Right atrium auricular region (tissue), 2 donors: ENCODE data around the gene SESTD1. TPM values are rescaled to one million over a fixed set of nuclear protein-coding genes. Genes with fewer than 3 reads are reported as not detected.

Source experiments
- DNase-seq: peaks from one replicate; pipeline ENCODE4 v3.0.0-alpha.2; 2019; ENCODE audit warnings: low spot score
- H3K27ac ChIP-seq, 2 donors: fragments of 200-600 bp; sonication (generic); 1 replicate in 1 of 2; 2 replicates in 1 of 2; pipeline ENCODE4 v1.5.1; 2016 to 2019
- H3K27me3 ChIP-seq, 2 donors: fragments of 200-600 bp; sonication (generic); one replicate each; pipeline versions ENCODE4 v1.5.1 to v1.6.0; 2017 to 2019
- H3K36me3 ChIP-seq: fragments of 200-600 bp; sonication (generic); one replicate; pipeline ENCODE4 v1.5.1; 2016
- H3K4me1 ChIP-seq, 2 donors: fragments of 200-600 bp; sonication (generic); one replicate each; pipeline versions ENCODE4 v1.5.1 to v1.6.0; 2017 to 2019
- H3K4me3 ChIP-seq, 2 donors: fragments of 200-600 bp; sonication (generic); 1 replicate in 1 of 2; 2 replicates in 1 of 2; pipeline ENCODE4 v1.5.1; 2017 to 2019; ENCODE audit warnings: mild to moderate bottlenecking in 1 of 2, moderate library complexity in 1 of 2
- H3K9me3 ChIP-seq, 2 donors: fragments of 200-600 bp; sonication (generic); one replicate each; pipeline ENCODE4 v1.5.1; 2019
- total RNA-seq, 2 donors: library from RNA; depleted of rRNA; stranded (reverse); fragments of >200 nt; gene quantifications; one replicate each; pipeline ENCODE4 v1.1.0, GENCODE V29; 2016
- TF ChIP-seq, protein P1 (sequence below), 2 donors: fragments of 200-600 bp; sonication (generic); IDR thresholded peaks; one replicate each; pipeline ENCODE4 v1.5.1; 2019; ENCODE audit warnings: antibody characterized with exemption in 2 of 2

SESTD1 gene
- total RNA-seq, 2 donors from 2014 or later, result 16.5 to 19.7 TPM

DNA sequence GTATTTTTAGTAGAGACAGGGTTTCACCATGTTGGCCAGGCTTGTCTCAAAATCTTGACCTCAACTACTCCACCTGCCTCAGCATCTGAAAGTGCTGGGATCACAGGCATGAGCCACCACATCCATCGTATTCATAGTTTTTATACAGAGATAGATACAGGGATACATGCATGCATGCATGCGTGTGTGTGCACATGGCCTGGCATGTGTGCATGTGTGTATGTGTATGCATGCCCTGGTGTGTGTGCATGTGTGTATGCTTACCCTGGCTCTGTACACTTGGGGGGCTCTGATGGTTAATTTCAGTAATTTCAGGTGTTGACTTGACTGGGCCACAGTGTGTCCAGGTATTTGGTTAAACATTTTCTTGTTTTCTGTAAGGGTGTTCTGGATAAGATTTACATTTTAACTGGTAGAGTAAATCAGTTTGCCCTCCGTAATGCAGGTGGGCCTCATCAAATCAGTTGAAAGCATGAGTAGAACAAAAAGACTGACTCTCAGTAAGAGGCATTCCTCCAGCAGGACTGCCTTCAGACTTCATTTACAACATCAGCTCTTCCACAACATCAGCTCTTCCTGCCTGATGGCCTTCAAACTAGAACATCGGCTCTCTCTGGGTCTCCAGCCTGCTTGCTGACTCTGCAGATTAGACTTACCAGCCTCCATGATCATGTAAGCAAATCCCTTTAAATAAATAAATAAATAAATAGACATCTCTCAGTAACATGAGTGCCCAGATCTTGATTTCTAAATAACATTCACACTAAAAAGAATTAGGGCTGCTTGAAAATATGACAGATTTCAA, 30.8 kb downstream of the SESTD1 start:
- Histone ChIP-seq H3K4me1 (peaks cover 0 to 15% of the 10 kb centered on the region in 2 donors), H3K9me3 (no peaks in the 10 kb centered on the region), H3K27me3 (no peaks in the 10 kb centered on the region), H3K4me3 (no peak overlapping the region), H3K27ac (no peak overlapping the region), H3K36me3 (no peaks in the 10 kb centered on the region)
- TF ChIP-seq, protein P1, sequence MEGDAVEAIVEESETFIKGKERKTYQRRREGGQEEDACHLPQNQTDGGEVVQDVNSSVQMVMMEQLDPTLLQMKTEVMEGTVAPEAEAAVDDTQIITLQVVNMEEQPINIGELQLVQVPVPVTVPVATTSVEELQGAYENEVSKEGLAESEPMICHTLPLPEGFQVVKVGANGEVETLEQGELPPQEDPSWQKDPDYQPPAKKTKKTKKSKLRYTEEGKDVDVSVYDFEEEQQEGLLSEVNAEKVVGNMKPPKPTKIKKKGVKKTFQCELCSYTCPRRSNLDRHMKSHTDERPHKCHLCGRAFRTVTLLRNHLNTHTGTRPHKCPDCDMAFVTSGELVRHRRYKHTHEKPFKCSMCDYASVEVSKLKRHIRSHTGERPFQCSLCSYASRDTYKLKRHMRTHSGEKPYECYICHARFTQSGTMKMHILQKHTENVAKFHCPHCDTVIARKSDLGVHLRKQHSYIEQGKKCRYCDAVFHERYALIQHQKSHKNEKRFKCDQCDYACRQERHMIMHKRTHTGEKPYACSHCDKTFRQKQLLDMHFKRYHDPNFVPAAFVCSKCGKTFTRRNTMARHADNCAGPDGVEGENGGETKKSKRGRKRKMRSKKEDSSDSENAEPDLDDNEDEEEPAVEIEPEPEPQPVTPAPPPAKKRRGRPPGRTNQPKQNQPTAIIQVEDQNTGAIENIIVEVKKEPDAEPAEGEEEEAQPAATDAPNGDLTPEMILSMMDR (IDR thresholded peaks at IDR 0.05), result no peak
- DNase-seq, result no peak

DNA sequence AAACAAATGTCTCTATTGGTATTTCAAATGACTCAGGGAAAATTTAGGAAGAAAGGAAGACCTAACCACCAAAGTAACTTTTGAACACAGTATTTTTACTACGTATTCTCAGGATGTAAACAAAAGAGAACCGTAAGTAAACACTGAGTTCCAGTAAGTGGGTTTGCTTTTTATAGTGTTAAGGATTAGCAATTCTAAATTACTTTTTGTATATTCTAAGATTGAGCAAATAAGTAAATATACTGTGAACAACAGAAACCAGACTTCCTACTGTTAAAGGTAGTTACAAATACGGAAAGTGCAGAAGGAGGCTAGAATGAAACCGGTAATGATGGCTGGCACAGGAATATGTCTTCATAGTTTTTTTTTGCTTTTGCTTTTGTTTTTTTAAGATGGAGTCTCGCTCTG, 31.5 kb downstream of the SESTD1 start:
- no peak for DNase-seq
- no peak overlapping the region for H3K4me3 ChIP-seq
- no peaks in the 10 kb centered on the region for H3K9me3 ChIP-seq
- H3K27ac ChIP-seq, result no peak overlapping the region
- H3K4me1 ChIP-seq, result peaks cover 0 to 10% of the 10 kb centered on the region in 2 donors
- H3K27me3 ChIP-seq, result no peaks in the 10 kb centered on the region
- TF ChIP-seq, protein P1 (IDR thresholded peaks at IDR 0.05), result no peak
- no peaks in the 10 kb centered on the region for H3K36me3 ChIP-seq

DNA sequence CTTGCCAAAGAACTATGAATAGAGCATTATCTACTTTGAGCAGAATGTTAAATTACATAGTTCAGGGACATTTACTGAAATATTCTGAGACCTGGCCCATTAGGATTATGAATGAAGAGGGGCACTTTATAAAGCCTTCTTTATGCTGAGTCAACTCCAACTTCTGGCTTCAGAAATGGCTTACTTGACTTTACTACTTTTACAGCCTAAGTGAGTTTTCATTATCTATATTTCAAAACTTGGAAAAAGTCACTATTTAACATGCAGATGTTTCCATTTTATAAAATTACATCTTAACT, 37.7 kb downstream of the SESTD1 start:
- Histone ChIP-seq H3K9me3 (no peaks in the 10 kb centered on the region), H3K27ac (no peak overlapping the region), H3K27me3 (no peaks in the 10 kb centered on the region), H3K4me3 (no peak overlapping the region), H3K36me3 (no peaks in the 10 kb centered on the region), H3K4me1 (peaks cover 0 to 18% of the 10 kb centered on the region in 2 donors)
- no peak for DNase-seq
- TF ChIP-seq, protein P1 (IDR thresholded peaks at IDR 0.05), result no peak

DNA sequence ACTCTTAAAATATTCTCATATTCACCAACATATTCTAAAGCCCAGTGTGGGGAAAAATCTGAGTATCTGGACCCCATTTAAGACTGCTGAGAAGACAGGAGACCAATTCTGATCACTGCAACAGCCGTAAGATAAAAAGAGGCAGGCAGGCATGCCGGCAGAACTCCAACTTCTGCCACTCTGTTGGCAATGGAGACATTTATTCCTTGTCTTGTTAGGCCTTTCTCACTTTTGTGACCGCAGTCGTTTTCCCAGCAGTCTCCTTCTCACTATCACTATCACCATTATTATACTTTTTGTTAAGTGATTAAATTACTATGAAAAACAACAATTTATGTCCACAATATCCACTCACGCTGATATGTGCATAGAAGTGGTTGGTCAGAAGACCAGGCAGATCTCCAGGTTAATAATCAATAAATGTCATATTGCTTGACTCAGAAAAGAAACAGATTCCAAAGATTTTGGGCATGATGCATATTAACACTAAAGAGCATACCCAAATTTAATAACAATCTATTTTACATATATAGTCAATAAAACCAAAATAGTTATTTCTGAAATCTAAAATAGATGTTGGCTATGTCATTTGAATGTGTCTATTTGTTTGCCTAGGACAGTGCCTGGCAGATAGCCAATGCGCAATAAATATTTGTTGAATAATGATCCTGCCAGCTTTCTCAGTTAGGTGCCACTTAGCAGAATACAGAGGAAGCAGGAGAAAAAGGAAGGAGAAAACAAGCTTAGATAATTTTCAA, 38.2 kb downstream of the SESTD1 start:
- Histone ChIP-seq H3K9me3 (no peaks in the 10 kb centered on the region), H3K36me3 (no peaks in the 10 kb centered on the region), H3K4me3 (no peak overlapping the region), H3K4me1 (peaks cover 0 to 18% of the 10 kb centered on the region in 2 donors), H3K27me3 (no peaks in the 10 kb centered on the region), H3K27ac (peak overlapping the region in 1 of 2 donors; percentile 32)
- DNase-seq, result no peak
- TF ChIP-seq, protein P1 (IDR thresholded peaks at IDR 0.05), result no peak

DNA sequence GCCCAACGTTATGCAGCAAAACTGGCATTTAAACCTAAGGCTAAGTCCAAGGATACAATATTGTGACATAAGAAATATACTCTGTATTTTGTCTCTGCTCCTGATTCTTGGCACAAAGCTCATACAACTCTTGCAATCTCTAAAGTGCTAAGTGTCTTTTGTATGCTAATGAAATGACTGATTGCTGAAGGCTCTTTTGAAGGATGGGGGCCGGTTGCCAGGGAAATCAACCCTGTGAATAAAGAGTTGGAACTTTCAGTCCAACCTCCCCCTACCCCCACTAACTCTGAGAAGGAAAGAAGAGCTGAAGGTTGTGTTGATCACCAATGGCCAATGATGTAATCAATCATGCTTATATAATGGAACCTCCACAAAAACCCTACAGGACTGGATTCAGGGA, 40.3 kb downstream of the SESTD1 start:
- Histone ChIP-seq H3K4me1 (peaks cover 0 to 18% of the 10 kb centered on the region in 2 donors), H3K36me3 (no peaks in the 10 kb centered on the region), H3K9me3 (no peaks in the 10 kb centered on the region), H3K27ac (no peak overlapping the region), H3K27me3 (no peaks in the 10 kb centered on the region), H3K4me3 (no peak overlapping the region)
- DNase-seq, result no peak
- TF ChIP-seq, protein P1 (IDR thresholded peaks at IDR 0.05), result no peak
